H1 (cell line): ENCODE results near the gene BTBD9. TPM values are rescaled to one million over a fixed set of nuclear protein-coding genes. Genes with fewer than 3 reads are reported as not detected.

Source experiments
- CTCF ChIA-PET: fragments of 300-600 bp; sonication (Branson Sonifier 250); formaldehyde crosslinking; loops from one replicate; lab custom pipeline; 2021; ENCODE audit not compliant: partially characterized antibody; lab: Charles Lee
- POLR2A ChIA-PET: fragments of 300-600 bp; sonication (Branson Sonifier 250); formaldehyde crosslinking; loops from one replicate; lab custom pipeline; 2021; ENCODE audit warnings: inconsistent platforms; ENCODE audit not compliant: partially characterized antibody; lab: Charles Lee
- DNase-seq, 2 experiments: peaks; one replicate each; pipeline versions ENCODE4 v3.0.0 to v3.0.0-alpha.2; 2010 to 2022; ENCODE audit warnings: low spot score in 2 of 2, low read depth in 1 of 2, mixed read lengths in 1 of 2
- FAIRE-seq: peaks from 2 replicates; lab custom pipeline; 2011; peaks lifted over from hg19 to GRCh38; lab: Jason Lieb, UNC
- H2AFZ ChIP-seq: 2 replicates; pipeline ENCODE4 v1.8.1; 2012; ENCODE audit warnings: low read length, inconsistent platforms
- H2AK5ac ChIP-seq: 2 replicates; pipeline ENCODE4 v1.6.1; 2013; ENCODE audit warnings: low read depth, low read length
- H2BK120ac ChIP-seq: replicated peaks from 2 replicates; pipeline ENCODE3; 2013; ENCODE audit warnings: low read depth, low read length, inconsistent platforms
- H2BK12ac ChIP-seq: 2 replicates; pipeline ENCODE4 v1.6.1; 2013; ENCODE audit warnings: low read depth, low read length
- H2BK15ac ChIP-seq: 2 replicates; pipeline ENCODE4 v1.6.1; 2013; ENCODE audit warnings: low read length
- H2BK20ac ChIP-seq: 2 replicates; pipeline ENCODE4 v1.6.1; 2013; ENCODE audit warnings: low read length
- H2BK5ac ChIP-seq: 2 replicates; pipeline ENCODE4 v1.6.1; 2013; ENCODE audit warnings: low read depth, low read length
- H3K14ac ChIP-seq: 2 replicates; pipeline ENCODE4 v1.6.1; 2013; ENCODE audit warnings: inconsistent platforms; ENCODE audit not compliant: insufficient read length
- H3K18ac ChIP-seq: 2 replicates; pipeline ENCODE4 v1.6.1; 2013; ENCODE audit warnings: low read length; ENCODE audit errors: extremely low read depth
- H3K23ac ChIP-seq: 2 replicates; pipeline ENCODE4 v1.6.1; 2013; ENCODE audit warnings: inconsistent platforms; ENCODE audit not compliant: insufficient read length
- H3K23me2 ChIP-seq: 2 replicates; pipeline ENCODE4 v1.6.1; 2013; ENCODE audit warnings: low read depth, low read length
- H3K27ac ChIP-seq: 2 replicates; pipeline ENCODE4 v1.6.1; 2011; ENCODE audit warnings: low read depth, low read length, inconsistent platforms
- H3K27me3 ChIP-seq, 4 experiments: replicated peaks in 1 of 4; 1 replicate in 1 of 4; 2 replicates in 3 of 4; pipeline versions ENCODE4 v1.6.1 to v1.8.1; 2011 to 2013; ENCODE audit warnings: low read length in 3 of 4, mild to moderate bottlenecking in 3 of 4, inconsistent platforms in 2 of 4, mixed read lengths in 2 of 4, moderate library complexity in 1 of 4; ENCODE audit not compliant: control insufficient read depth in 3 of 4, insufficient read depth in 3 of 4; ENCODE audit errors: extremely low read depth in 1 of 4
- H3K36me3 ChIP-seq, 4 experiments: 2 replicates each; pipeline versions ENCODE4 v1.6.1 to v1.8.1; 2011 to 2013; ENCODE audit warnings: mild to moderate bottlenecking in 4 of 4, low read length in 3 of 4, moderate library complexity in 2 of 4, control low read depth in 1 of 4, inconsistent platforms in 1 of 4; ENCODE audit not compliant: insufficient read depth in 4 of 4, control insufficient read depth in 2 of 4
- H3K4ac ChIP-seq: replicated peaks from 2 replicates; pipeline ENCODE3; 2013; ENCODE audit warnings: low read length, low read depth, mixed read lengths, inconsistent platforms; ENCODE audit not compliant: insufficient read length
- H3K4me1 ChIP-seq, 4 experiments: replicated peaks in 1 of 4; 1 replicate in 1 of 4; 2 replicates in 3 of 4; pipeline versions ENCODE4 v1.6.1 to v1.8.1; 2011 to 2013; ENCODE audit warnings: low read length in 3 of 4, inconsistent platforms in 2 of 4, mixed read lengths in 1 of 4; ENCODE audit not compliant: insufficient read depth in 4 of 4, control insufficient read depth in 3 of 4
- H3K4me2 ChIP-seq, 2 experiments: 2 replicates each; pipeline versions ENCODE4 v1.6.1 to v1.8.1; 2011 to 2013; ENCODE audit warnings: low read depth in 2 of 2, low read length in 2 of 2, control low read depth in 1 of 2, inconsistent platforms in 1 of 2, mild to moderate bottlenecking in 1 of 2; ENCODE audit not compliant: insufficient read depth in 1 of 2
- H3K4me3 ChIP-seq, 4 experiments: fragments of 200-600, 300-600 bp in 1 of 4; sonication (generic), shearing (Covaris generic), sonication (Bioruptor Twin) in 1 of 4; 2 replicates each; pipeline versions ENCODE4 v1.5.1 to v1.8.1; 2011 to 2016; ENCODE audit warnings: low read length in 4 of 4, low read depth in 3 of 4, control low read depth in 2 of 4, inconsistent platforms in 2 of 4, mild to moderate bottlenecking in 2 of 4, mixed read lengths in 1 of 4, moderate library complexity in 1 of 4; ENCODE audit not compliant: insufficient read depth in 2 of 4; ENCODE audit errors: extremely low read depth in 1 of 4
- H3K56ac ChIP-seq: replicated peaks from 2 replicates; pipeline ENCODE3; 2013; ENCODE audit warnings: low read depth, mild to moderate bottlenecking, mixed read lengths, low read length, inconsistent platforms; ENCODE audit not compliant: insufficient read length
- H3K79me1 ChIP-seq: 2 replicates; pipeline ENCODE4 v1.6.1; 2013; ENCODE audit warnings: low read depth, low read length, control low read depth
- H3K79me2 ChIP-seq, 2 experiments: 2 replicates each; pipeline versions ENCODE4 v1.6.1 to v1.8.1; 2012 to 2013; ENCODE audit warnings: low read length in 2 of 2, mild to moderate bottlenecking in 2 of 2, inconsistent platforms in 1 of 2; ENCODE audit not compliant: insufficient read depth in 2 of 2, control insufficient read depth in 1 of 2
- H3K9ac ChIP-seq, 4 experiments: replicated peaks in 1 of 4; 1 replicate in 1 of 4; 2 replicates in 3 of 4; pipeline versions ENCODE4 v1.6.1 to v1.8.1; 2011 to 2013; ENCODE audit warnings: low read depth in 3 of 4, low read length in 3 of 4, control low read depth in 2 of 4, mild to moderate bottlenecking in 2 of 4, moderate library complexity in 2 of 4, inconsistent platforms in 1 of 4; ENCODE audit errors: extremely low read depth in 1 of 4
- H3K9me3 ChIP-seq, 2 experiments: 2 replicates each; pipeline versions ENCODE4 v1.6.1 to v1.8.1; 2012 to 2013; ENCODE audit warnings: mild to moderate bottlenecking in 2 of 2, moderate library complexity in 2 of 2, control low read depth in 1 of 2, inconsistent platforms in 1 of 2, low read depth in 1 of 2, low read length in 1 of 2, mixed read lengths in 1 of 2; ENCODE audit not compliant: insufficient read depth in 2 of 2
- H4K20me1 ChIP-seq, 2 experiments: replicated peaks in 1 of 2; 2 replicates each; pipeline versions ENCODE3 to v1.8.1; 2011 to 2013; ENCODE audit warnings: inconsistent platforms in 2 of 2, low read length in 2 of 2, mild to moderate bottlenecking in 1 of 2; ENCODE audit not compliant: insufficient read depth in 2 of 2, control insufficient read depth in 1 of 2
- H4K5ac ChIP-seq: 2 replicates; pipeline ENCODE4 v1.6.1; 2013; ENCODE audit warnings: low read length, low read depth, mixed read lengths, inconsistent platforms; ENCODE audit not compliant: insufficient read length
- H4K8ac ChIP-seq: 2 replicates; pipeline ENCODE4 v1.8.0; 2013; ENCODE audit warnings: mild to moderate bottlenecking, moderate library complexity, low read length, inconsistent platforms; ENCODE audit not compliant: insufficient read depth; ENCODE audit errors: extremely low read depth
- H4K91ac ChIP-seq: replicated peaks from 2 replicates; pipeline ENCODE3; 2013; ENCODE audit warnings: low read length, mixed read lengths, inconsistent platforms; ENCODE audit not compliant: insufficient read length
- BCL11A ChIP-seq, 2 experiments: IDR thresholded peaks; one replicate each; pipeline ENCODE4 v1.6.1; 2011; ENCODE audit warnings: low read depth in 2 of 2, low read length in 2 of 2, mild to moderate bottlenecking in 2 of 2
- WGBS, 2 experiments: shearing (Covaris generic) in 1 of 2; methylation state at CpG; one replicate each; pipeline versions ENCODE4 v1.1.6 to v1.1.7; 2013 to 2015; ENCODE audit warnings: low lambda C conversion rate in 2 of 2, mixed read lengths in 2 of 2, inconsistent platforms in 1 of 2, low coverage in 1 of 2, missing lambda C conversion rate in 1 of 2; ENCODE audit not compliant: insufficient replicate concordance in 2 of 2, insufficient coverage in 1 of 2, insufficient read length in 1 of 2; ENCODE audit errors: extremely low coverage in 1 of 2, missing lambda C conversion rate in 1 of 2; 5-methylcytosine and 5-hydroxymethylcytosine counted together
- polyA plus RNA-seq, 7 experiments: library from polyadenylated mRNA; depleted of rRNA in 3 of 7; stranded (reverse) in 5 of 7; unstranded in 2 of 7; fragments of >200 nt in 5 of 7; fragments of 200-250 nt in 2 of 7; gene quantifications; 1 replicate in 5 of 7; 2 replicates in 1 of 7; 4 replicates in 1 of 7; pipeline versions ENCODE4 v1.2.1 to v1.2.3, GENCODE V29; 2011 to 2013; ENCODE audit warnings: missing spikeins in 2 of 7, mixed read lengths in 2 of 7
- total RNA-seq: library from RNA; stranded (reverse); fragmentation: NEBNext Ultra II Directional; extraction: Animal tissue kit (Norgen Biotek cat#: 25700); gene quantifications from 2 replicates; pipeline ENCODE4 v1.2.1, GENCODE V29; 2021

Gene BTBD9
- total and polyA plus RNA-seq, 2 of the 8 experiments (the other 6 are each of a cell fraction or from before 2014, with no cell fraction given): 0.92 to 4.1 TPM

GRCh38 chr6:38552121-38552520 is 87.6 kb downstream of the BTBD9 start:
- FAIRE-seq: no peak
- Histone ChIP-seq H3K4ac (no peak overlapping the region), H3K4me3 (no peak overlapping the region), H2BK12ac (no peak overlapping the region), H3K4me1 (no peaks in the 10 kb centered on the region), H2AK5ac (no peak overlapping the region)
- POLR2A ChIA-PET: no interaction called here
- TF ChIP-seq BCL11A (IDR thresholded peaks at IDR 0.05; ENCODE audit: low read depth in 2 of 2, low read length in 2 of 2): no peak
- TF ChIP-seq, all 59 proteins: peak for 0
- no peak overlapping the region for H3K56ac ChIP-seq
- no peak overlapping the region for H2BK15ac ChIP-seq
- no peaks in the 10 kb centered on the region for H3K36me3 ChIP-seq
- H3K27me3 ChIP-seq: no peaks in the 10 kb centered on the region
- H3K79me2 ChIP-seq: no peaks in the 10 kb centered on the region
- H4K91ac ChIP-seq: no peak overlapping the region
- no peak overlapping the region for H3K9ac ChIP-seq
- no peak overlapping the region for H3K27ac ChIP-seq
- no peak overlapping the region for H2BK120ac ChIP-seq
- H4K8ac ChIP-seq: no peak overlapping the region
- no peak overlapping the region for H2BK20ac ChIP-seq
- H3K23ac ChIP-seq: no peak overlapping the region
- H2AFZ ChIP-seq: no peak overlapping the region
- 97% methylated on average over 3 of the region's 3 CpGs; no CpG with 5 or more reads in 1 of the 2 experiments for WGBS, 2 experiments
- H4K5ac ChIP-seq: no peak overlapping the region
- CTCF ChIA-PET: interaction anchor here (1.8 kb wide), 1 partner anchor 19 kb away, joined by 5 read pairs; no protein-coding TSS in a partner anchor
- H3K18ac ChIP-seq: no peak overlapping the region
- no peaks in the 10 kb centered on the region for H3K9me3 ChIP-seq
- DNase-seq: no peak
- H3K14ac ChIP-seq: no peak overlapping the region
- H4K20me1 ChIP-seq: no peaks in the 10 kb centered on the region
- no peaks in the 10 kb centered on the region for H3K79me1 ChIP-seq
- no peaks in the 10 kb centered on the region for H3K23me2 ChIP-seq
- H3K4me2 ChIP-seq: no peak overlapping the region
- H2BK5ac ChIP-seq: no peak overlapping the region
